Measurements from ENCODE around the gene TBC1D9. TPM values are rescaled to one million over a fixed set of nuclear protein-coding genes. Genes with fewer than 3 reads are reported as not detected.
A peak's percentile ranks its signal among the peaks of the same experiment; 100 is the strongest.

TBC1D9 gene
- total RNA-seq, 2 donors from 2014 or later: 28.6 to 34.2 TPM

GRCh38 chr4:140697709-140698560, 58.2 kb downstream of the TBC1D9 start:
- H3K27ac ChIP-seq: peak overlapping the region; percentile 24 to 57
- H3K27me3 ChIP-seq (replicated peaks; ENCODE audit: insufficient read depth): no peaks in the 10 kb centered on the region
- 49% methylated on average over 16 of the region's 16 CpGs for WGBS
- intact Hi-C loops (cut with DNase I): no loop called here
- TF ChIP-seq, protein P1, sequence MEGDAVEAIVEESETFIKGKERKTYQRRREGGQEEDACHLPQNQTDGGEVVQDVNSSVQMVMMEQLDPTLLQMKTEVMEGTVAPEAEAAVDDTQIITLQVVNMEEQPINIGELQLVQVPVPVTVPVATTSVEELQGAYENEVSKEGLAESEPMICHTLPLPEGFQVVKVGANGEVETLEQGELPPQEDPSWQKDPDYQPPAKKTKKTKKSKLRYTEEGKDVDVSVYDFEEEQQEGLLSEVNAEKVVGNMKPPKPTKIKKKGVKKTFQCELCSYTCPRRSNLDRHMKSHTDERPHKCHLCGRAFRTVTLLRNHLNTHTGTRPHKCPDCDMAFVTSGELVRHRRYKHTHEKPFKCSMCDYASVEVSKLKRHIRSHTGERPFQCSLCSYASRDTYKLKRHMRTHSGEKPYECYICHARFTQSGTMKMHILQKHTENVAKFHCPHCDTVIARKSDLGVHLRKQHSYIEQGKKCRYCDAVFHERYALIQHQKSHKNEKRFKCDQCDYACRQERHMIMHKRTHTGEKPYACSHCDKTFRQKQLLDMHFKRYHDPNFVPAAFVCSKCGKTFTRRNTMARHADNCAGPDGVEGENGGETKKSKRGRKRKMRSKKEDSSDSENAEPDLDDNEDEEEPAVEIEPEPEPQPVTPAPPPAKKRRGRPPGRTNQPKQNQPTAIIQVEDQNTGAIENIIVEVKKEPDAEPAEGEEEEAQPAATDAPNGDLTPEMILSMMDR (IDR thresholded peaks at IDR 0.05): no peak
- no peak for TF ChIP-seq POLR2AphosphoS5 (IDR thresholded peaks at IDR 0.05)
- H3K9me3 ChIP-seq: no peaks in the 10 kb centered on the region
- peaks cover 5% of the 10 kb centered on the region for H3K4me1 ChIP-seq (replicated peaks)
- H3K4me3 ChIP-seq: no peak overlapping the region
- no peak for DNase-seq (ENCODE audit: low spot score)
- no peaks in the 10 kb centered on the region for H3K36me3 ChIP-seq

DNA sequence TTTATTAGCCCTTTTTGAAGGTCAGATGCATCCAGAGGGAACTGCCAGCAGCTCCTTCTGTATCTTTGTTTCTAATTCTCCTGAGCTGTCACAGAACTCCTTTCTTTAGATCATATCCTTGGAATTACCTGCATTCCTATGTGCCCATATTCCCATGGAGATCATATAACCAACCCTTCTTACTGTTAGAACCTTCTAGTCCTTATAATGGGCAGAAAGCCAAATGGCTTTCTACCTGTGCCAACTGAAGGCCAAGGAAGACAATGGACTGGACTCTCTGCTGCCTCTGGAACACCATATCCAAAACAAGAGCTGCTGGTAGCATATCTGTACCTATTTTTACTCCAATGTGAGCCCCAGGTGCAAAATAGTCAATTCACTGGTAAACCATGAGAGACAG, 60.7 kb downstream of the TBC1D9 start:
- no peak for DNase-seq (ENCODE audit: low spot score)
- H3K27me3 ChIP-seq (replicated peaks; ENCODE audit: insufficient read depth): no peaks in the 10 kb centered on the region
- H3K4me3 ChIP-seq: no peak overlapping the region
- TF ChIP-seq POLR2AphosphoS5 (IDR thresholded peaks at IDR 0.05) (no peak), POLR2A (IDR thresholded peaks at IDR 0.05) (no peak)
- TF ChIP-seq, protein P1 (IDR thresholded peaks at IDR 0.05): no peak
- intact Hi-C loops (cut with DNase I): no loop called here
- H3K9me3 ChIP-seq: no peaks in the 10 kb centered on the region
- H3K27ac ChIP-seq: peak overlapping the region in 1 of 2 donors; percentile 46
- peaks cover 2% of the 10 kb centered on the region for H3K4me1 ChIP-seq (replicated peaks)
- no peaks in the 10 kb centered on the region for H3K36me3 ChIP-seq

GRCh38 chr4:140693562-140693961, 62.6 kb downstream of the TBC1D9 start:
- DNase-seq (ENCODE audit: low spot score): no peak
- no peaks in the 10 kb centered on the region for H3K36me3 ChIP-seq
- peak overlapping the region in 1 of 2 donors; percentile 67 for H3K27ac ChIP-seq
- intact Hi-C loops (cut with DNase I): no loop called here
- no peaks in the 10 kb centered on the region for H3K9me3 ChIP-seq
- TF ChIP-seq POLR2A (IDR thresholded peaks at IDR 0.05): no peak
- TF ChIP-seq POLR2AphosphoS5 (IDR thresholded peaks at IDR 0.05): no peak
- TF ChIP-seq, protein P1 (IDR thresholded peaks at IDR 0.05): no peak
- WGBS: 70% methylated on average over 1 of the region's 1 CpG
- no peak overlapping the region for H3K4me3 ChIP-seq
- peaks cover 2% of the 10 kb centered on the region for H3K4me1 ChIP-seq (replicated peaks)
- no peaks in the 10 kb centered on the region for H3K27me3 ChIP-seq (replicated peaks; ENCODE audit: insufficient read depth)

- peaks cover 2% of the 10 kb centered on the region for H3K4me1 ChIP-seq (replicated peaks)
- TF ChIP-seq POLR2AphosphoS5 (IDR thresholded peaks at IDR 0.05): peak; percentile 86
- TF ChIP-seq, protein P1 (IDR thresholded peaks at IDR 0.05): no peak
- peak; percentile 71 for DNase-seq (ENCODE audit: low spot score)
- intact Hi-C loops (cut with DNase I): no loop called here
- H3K27ac ChIP-seq: peak overlapping the region; percentile 33 to 67
- WGBS: 38% methylated on average over 2 of the region's 2 CpGs
- no peaks in the 10 kb centered on the region for H3K27me3 ChIP-seq (replicated peaks; ENCODE audit: insufficient read depth)
- no peak overlapping the region for H3K4me3 ChIP-seq
- no peaks in the 10 kb centered on the region for H3K9me3 ChIP-seq
- H3K36me3 ChIP-seq: no peaks in the 10 kb centered on the region
Measured at GRCh38 chr4:140691369-140691768, 64.8 kb downstream of the TBC1D9 start.

- peak overlapping the region; percentile 33 to 67 for H3K27ac ChIP-seq
- no peak for DNase-seq (ENCODE audit: low spot score)
- no peaks in the 10 kb centered on the region for H3K9me3 ChIP-seq
- no peaks in the 10 kb centered on the region for H3K36me3 ChIP-seq
- no peaks in the 10 kb centered on the region for H3K27me3 ChIP-seq (replicated peaks; ENCODE audit: insufficient read depth)
- intact Hi-C loops (cut with DNase I): no loop called here
- H3K4me3 ChIP-seq: no peak overlapping the region
- TF ChIP-seq, protein P1 (IDR thresholded peaks at IDR 0.05): no peak
- no peak for TF ChIP-seq POLR2A (IDR thresholded peaks at IDR 0.05)
- H3K4me1 ChIP-seq (replicated peaks): peaks cover 2% of the 10 kb centered on the region
- 100% methylated on average over 1 of the region's 1 CpG for WGBS
Measured at GRCh38 chr4:140690093-140690492, 66.1 kb downstream of the TBC1D9 start.

Measured in prostate gland (tissue), 2 donors.